SK-MEL-5 (cell line): ENCODE results near the gene ZBTB4. TPM values are rescaled to one million over a fixed set of nuclear protein-coding genes. Genes with fewer than 3 reads are reported as not detected.

Source experiments
- DNase-seq: peaks from one replicate; pipeline ENCODE4 v3.0.0-alpha.2; 2016; ENCODE audit warnings: low read depth, low spot score
- in situ Hi-C: cut with HindIII; loops from 2 replicates; pipeline ENCODE4 v1.10.0; 2016; ENCODE audit warnings: low sequenced_read_pairs, high pct_unique_total_duplicates, low pct_unique_long_range_greater_than_20kb
- total RNA-seq: library from RNA; depleted of rRNA; stranded (reverse); fragments of >200 nt; shearing (Covaris generic); gene quantifications from 2 replicates; pipeline ENCODE4 v1.2.3, GENCODE V29; 2014

ZBTB4 gene
- total RNA-seq, 1 experiment from 2014 or later, result 14.6 TPM

DNA sequence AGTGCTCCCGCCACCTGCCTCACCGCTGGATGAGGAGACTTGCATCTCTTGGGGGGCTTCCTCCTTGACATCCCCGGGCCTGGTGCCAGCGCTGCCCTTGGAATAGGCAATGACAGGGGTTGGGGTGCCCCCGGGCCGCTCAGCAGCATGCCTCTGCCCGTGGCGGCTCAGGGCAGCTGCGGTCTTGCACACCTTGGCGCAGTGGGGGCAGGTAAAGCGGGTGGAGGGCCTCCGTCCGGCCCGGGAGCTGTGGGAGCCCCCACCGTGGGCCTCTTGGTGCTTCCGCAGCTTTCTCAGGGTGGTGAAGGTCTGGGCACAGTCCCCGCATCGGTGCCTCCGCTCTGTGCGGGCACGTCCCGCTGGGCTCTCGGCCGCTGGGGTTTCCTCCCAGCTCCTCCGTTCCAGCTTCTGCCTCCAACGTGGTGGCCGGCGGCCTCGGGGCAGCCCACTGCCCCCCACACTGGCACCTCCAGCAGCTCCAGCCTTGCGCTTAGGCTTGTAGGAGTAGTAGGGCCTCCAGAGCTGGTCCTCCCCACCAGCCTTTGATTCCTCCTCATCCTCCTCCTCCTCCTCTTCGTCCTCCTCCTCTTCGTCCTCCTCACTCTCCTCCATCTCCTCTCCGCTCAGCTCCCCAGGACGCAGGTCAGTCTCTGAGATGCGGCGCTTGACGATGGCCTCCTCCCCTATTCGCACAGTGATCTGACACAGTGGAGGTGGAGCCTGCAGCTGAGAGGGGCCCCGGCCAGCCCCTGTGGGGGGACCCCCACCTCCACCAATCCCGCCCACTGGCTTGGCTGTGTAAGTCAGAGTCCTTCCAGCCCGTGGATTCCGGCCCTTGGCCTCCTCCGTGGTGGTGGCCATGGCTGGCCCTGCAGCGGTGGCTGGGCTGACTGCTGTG, 16.7 kb downstream of the ZBTB4 start:
- no peak for DNase-seq
- in situ Hi-C loops, result no loop called here

DNA sequence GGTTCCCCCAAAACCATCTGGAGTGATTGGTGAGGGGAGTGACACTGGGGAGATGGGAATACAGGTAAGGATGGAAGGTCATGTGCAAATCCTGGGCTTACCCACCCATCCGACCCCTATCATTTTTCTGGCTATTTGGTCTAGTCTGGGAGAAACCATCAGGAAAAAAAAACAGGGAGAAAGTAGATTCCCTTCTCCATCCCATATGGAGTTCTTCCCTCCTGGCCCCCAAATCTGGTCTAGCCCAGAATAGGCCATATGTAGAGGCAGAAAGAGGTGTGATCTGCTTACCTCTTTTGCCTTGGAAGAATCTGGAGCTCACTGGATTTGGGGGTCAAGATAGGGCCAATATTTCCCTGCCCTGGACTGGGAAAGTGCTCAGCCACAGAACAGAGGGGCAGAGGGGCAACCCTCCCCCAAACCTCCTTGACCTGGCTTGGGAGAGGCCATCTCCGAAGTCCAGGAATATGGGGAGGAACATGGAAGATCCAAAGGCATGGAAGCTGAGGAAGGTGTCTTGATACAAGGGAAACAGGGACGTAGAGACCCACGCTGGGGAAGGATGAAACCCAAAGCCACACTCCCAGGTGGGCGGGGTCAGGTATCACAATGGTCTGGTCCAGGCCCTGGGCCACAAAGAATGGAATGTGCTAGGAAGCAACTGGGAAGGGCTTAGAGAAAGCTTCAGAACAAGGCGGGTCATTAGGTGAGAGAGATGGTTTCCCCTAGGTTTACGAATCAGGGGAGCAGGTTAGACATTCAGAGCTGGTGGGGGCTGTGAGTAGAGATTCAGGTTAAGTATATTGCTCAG, 18.4 kb downstream of the ZBTB4 start:
- in situ Hi-C loops, result no loop called here
- DNase-seq, result no peak

DNA sequence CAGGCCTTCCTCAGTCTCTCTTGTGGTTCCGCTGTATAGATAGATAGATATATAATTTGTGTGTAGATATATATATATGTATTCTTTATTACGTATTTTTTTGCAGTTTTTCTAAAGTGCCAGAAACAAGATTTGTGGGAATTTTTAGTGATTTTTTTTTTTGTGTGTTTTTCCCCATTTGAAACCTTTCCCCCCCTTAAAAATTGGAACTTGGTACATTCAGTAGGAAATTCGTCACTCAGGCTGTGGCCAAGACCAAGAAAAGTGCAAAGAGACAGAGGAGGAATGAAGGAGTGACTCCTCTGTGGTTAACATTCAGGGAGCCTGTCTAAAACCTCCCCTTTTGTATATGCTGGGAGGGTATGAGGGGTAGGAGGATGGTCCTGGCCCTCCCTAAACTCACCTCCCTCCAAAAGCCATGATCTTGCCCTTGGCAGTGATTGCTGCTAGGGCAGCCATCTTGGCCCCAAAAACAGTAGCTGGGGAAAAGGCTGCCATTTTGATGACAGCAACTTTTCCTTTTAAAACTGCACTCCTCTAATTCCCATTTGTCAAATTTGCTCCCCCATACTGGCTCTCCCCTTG, 19.4 kb downstream of the ZBTB4 start:
- DNase-seq, result no peak
- in situ Hi-C loops, result no loop called here

DNA sequence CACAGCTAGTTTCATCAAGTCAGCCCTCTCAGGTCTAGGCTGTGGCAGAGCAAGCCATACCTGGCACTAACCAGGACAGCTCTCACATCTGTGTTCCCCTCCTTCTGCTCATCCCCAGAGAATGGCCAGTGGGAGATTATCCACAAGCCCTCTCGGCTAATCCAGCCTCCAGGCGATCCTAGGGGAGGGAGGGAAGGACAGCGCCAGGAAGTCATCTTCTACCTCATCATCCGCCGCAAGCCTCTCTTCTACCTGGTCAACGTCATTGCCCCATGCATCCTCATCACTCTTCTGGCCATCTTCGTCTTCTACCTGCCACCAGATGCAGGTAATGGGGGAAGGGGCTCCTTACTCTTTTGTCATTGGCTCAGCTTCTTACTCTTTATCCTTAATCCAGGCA, 31.0 kb downstream of the ZBTB4 start:
- no peak for DNase-seq
- in situ Hi-C loops, result no loop called here

DNA sequence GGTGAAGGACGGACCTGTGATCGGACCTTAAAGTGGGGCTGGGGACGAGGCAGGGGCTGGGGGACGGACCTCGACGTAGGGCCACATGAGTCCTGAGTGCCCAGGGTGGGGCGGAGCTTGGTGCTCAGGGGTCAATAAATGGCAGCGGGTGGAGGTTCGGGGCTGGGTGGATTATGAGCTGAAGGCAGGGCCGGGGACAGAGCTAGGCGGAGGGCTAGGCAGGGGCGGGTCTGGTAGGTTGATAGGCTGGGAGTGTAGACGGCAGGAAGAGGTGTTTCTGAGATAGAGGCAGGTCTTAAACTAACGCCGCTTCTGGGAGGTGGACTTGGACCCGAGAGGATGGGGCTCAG, 33.8 kb downstream of the ZBTB4 start:
- no peak for DNase-seq

DNA sequence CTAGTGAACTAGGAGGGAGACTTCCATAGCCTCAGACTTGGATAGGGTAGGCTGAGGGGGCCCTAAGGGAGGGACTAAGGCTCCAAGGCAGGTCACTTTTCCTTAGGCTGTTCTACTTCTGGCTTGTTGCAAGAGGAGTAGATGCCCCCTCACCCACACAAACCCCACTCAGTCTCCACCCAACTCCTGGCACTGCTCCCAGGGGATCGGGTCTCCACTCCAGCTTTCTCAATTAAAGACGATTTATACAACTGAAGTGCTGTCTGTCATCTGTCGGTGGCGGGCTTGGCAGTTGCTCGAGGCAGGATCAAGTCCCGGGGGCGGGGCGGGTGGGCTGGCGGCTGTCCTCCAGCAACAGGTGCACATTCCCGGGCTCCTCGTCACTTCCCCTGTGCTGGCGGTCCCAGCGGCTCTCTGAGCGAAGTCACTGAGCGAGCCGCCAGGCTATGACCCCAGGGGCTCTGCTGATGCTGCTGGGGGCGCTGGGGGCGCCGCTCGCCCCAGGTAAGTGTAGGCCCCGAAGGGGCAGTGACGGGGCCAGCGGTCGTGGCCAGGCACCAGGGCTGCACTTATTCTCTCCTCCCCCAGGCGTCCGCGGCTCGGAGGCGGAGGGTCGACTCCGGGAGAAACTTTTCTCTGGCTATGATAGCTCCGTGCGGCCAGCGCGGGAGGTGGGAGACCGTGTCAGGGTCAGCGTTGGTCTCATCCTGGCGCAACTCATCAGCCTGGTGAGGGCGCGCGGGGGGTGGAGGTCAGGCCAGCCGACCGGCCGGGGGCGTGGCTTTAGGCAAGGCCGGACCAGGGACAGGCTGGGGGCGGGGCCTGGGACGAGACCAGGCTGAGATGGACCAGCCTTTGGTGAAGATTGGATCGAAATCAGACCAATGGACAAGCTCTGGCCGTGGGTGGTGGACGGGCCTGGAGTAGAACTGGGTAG, 34.5 kb downstream of the ZBTB4 start, which contains the start of gene CHRNB1:
Gene CHRNB1 (plus strand): TSS at position 380 of the 937 bp plus-strand sequence. CDS start 67 bp downstream, at position 447.
- in situ Hi-C loops, result no loop called here
- DNase-seq, result peak; percentile 58

More for the DNA sequence above, 33.8 kb downstream of the ZBTB4 start:
- in situ Hi-C loops, result no loop called here

DNA sequence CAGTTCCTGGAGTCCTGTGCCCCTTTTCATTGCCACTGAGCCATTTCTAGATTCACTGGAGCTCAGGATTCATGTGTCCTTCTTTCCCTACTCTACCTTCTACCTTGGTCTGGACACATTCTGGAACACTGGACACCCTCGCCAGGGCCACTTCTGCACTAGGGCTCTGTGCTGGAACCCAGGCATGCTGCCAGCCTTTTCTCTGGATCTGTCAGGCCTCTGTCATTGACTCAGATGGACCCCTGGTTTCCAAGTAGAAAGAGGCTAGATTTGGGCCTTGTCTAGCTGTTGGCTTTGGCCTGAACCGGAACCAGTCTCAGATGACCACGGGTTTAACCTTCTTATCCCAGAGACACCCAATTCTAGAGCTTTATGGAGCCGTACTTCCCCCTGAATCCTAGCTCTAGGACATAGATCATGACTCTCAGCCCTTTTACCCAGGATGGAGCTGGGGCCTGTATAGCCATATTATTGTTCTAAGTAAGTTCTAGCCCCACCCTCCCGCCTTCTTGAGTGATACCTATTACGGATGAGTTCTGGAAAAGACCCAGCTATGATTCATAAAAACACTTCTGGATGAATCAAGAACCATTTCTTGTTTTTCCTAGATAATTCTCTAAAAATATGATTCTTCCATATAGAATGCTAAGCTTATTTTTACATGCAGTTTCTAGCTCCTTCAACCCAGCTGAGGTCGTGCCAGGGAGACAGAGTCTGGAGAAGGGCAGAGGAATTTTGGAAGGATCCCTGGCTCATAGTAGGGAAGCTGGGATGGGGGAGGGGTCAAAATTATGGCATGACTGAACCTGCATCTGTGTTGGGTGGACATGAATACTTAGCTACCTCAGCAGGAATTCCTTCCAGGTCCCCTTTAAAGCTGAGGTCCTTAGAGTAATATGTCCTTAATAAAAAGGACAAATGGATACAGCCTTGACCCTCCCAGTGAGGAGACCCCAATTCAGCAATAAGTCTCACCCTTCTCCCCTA, 35.6 kb downstream of the ZBTB4 start:
- in situ Hi-C loops, result no loop called here
- no peak for DNase-seq

DNA sequence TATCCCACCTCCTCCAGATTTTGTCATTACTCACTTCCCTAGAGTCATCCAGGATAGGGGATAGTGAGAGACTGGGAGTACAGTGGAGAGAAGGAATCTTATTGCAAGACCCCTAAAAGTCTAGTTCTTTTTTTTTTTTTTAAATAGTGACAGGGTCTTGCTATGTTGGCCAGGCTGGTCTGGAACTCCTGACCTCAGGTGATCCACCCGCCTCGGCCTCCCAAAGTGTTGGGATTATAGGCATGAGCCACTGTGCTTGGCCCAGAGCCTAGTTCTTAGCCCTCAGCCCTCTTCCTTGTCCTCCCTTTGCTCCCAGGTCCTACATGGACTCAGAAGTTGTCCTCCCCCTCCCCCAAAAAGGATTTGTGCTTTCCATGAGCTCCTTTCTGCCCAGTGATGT, 37.3 kb downstream of the ZBTB4 start:
- DNase-seq, result no peak
- in situ Hi-C loops, result no loop called here

DNA sequence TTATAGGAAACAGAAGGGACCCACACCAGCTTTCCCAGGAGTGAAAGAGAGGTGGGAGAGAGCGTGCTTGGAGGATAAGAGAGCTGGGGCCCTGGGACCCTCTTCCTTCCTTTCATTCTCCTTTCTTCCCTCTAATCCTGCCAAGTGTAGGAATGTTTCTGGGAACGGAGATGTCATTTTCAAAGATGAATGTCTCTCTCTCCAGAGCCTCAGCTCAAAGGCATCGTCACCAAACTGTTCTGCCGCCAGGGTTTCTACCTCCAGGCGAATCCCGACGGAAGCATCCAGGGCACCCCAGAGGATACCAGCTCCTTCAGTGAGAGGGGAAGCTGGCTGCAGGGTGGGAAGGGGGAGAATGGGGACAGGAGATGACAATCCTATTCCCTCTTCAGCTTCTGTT, 38.2 kb downstream of the ZBTB4 start:
- DNase-seq, result no peak
- in situ Hi-C loops, result no loop called here

DNA sequence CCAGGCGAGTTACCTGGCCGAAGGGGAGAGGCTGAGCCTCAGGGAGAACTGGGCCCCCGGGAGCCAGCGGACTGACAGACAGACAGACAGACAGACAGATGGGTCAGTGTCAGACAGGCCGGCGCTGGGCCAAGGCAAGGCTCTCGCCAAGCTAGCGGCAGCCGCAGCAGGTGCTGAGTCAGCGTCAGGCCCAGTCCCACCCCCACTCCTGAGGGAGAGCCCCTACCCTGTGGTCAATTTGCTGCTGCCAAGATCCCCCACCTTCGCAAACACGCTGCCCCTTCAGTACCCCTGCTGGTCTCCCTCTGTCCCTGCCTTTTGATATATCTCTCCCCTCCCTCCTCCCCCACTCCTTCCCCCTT, 38.6 kb downstream of the ZBTB4 start:
- in situ Hi-C loops, result no loop called here
- no peak for DNase-seq

DNA sequence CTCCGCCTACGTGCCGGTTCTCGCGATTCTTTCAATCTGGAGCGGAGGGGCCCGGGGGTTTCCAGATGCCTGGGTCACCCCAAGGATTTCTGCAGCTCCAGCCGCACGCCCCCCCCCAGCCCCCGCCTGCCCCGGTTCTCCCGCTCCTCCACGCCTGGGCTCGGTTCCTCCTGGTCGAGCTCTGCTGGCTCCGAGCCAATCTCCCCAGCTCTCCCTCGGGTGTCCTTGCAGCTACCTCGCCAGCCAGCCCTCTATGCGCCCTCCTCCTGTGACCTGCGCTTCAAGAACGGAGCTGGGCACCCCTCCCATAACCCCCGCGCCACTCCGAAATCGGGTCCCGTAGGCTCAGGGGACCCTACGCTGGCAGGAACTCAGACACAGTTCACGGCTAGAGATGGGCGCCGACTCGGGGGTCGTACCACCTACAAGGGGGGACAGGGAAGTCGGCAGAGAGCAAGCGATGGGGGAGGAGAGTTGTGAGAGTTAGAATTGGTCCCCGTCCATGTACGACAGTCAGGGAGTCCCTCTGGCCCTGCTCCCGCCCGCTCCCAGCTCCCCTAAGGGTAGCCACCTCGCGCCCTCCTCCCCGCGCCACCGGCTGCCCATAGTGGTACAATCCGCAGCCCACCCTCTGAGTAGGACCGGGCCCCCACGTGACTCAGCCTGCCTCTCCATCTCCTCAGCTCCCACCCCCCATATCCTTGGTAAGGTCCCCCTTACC, 39.2 kb downstream of the ZBTB4 start:
- no peak for DNase-seq
- in situ Hi-C loops, result no loop called here

DNA sequence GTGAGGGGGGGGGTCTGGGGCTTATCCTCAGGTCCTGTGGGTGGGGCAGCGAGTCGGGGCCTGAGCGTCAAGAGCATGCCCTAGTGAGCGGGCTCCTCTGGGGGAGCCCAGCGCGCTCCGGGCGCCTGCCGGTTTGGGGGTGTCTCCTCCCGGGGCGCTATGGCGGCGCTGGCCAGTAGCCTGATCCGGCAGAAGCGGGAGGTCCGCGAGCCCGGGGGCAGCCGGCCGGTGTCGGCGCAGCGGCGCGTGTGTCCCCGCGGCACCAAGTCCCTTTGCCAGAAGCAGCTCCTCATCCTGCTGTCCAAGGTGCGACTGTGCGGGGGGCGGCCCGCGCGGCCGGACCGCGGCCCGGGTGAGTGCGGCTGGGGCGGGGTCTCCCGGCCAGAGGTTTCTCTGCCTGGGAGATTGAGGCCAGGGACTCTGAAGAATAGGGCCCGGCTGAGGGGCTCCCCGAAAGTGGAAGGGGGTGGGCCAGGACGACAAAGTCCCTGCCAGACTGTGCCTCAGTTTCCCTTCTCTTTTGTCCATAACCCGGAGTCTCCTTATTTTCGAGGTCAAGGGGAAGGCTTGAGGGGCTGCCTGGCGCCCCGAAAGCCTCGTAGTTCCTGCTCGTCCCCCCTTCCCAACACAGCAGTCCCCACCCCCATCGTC, 39.8 kb downstream of the ZBTB4 start, which contains the start of gene FGF11:
Gene FGF11 (plus strand): TSS at position 51 of the 651 bp plus-strand sequence. CDS start 109 bp downstream, at position 160.
- DNase-seq, result no peak
- in situ Hi-C loops, result no loop called here

DNA sequence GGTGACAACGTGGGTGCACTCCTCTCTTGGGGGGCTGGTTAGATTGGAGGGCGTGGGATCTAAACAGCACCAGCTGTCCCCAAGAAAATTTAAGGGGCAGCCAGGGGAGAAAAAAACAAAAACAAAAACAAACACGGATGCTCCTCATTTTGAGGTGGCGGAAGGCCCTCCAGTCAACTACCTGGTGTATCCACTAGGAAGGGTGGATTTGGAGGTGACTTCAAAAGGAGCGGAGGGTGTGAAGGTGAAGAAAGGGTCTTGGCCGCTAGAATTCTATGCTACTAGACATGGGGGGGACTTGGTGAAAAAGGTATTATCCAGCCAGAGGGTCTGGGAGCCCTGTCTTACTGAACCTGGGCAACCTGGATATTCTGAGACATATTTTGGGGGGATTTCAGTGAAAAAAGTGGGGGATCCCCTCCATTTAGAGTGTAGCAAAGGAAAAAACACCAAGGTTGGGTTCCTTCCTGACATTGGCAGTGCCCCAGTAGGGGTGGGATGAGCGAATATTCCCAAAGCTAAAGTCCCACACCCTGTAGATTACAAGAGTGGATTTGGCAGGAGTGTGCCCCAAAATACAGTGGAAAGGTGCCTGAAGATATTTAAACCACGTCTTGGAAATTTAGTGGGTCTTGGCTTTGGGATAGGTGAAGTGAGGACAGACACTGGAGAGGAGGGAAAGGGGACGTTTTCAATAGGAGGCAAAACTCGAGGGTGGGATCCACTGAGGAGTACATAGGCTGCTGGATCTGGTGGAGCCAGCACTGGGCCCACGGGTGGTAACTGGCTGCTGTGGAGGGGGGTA, 40.6 kb downstream of the ZBTB4 start:
- in situ Hi-C loops, result no loop called here
- no peak for DNase-seq

DNA sequence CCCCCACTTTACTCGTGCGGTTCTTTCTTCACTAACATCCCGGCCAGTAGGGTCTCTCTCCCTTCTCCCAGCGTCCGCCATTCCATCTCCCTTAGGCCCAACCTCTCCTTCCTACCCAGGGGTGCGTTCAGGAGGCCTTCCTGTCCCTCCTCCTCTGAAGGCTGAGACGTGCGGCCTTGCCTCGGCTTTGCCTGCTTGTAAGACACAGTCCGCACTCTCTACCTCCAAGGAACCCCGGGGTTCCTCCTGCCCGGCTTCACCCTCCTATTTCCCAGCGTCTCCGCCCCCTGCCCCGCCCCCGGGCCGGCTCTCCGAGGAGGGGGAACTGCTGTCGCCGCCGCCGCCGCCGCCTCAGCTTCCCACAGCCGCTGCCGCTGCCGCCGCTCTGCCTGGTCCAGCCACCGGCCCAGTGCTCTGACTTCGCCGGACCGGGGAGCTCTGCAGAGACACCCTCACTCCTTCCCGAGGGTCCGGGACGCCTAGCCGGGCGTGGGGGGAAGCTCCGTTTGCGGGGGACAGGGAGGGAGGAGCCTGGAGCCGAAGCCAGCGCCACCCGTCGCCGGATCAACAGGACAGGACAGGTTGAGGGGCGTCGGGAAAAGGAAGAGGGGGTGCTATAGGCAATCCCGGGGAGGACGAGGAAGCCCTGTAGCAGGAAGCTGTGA, 41.3 kb downstream of the ZBTB4 start:
- no peak for DNase-seq
- in situ Hi-C loops, result no loop called here
